ENCODE measurements around the gene VOPP1. TPM values are rescaled to one million over a fixed set of nuclear protein-coding genes. Genes with fewer than 3 reads are reported as not detected.

The VOPP1 gene
- total and polyA plus RNA-seq, 10 of the 15 experiments (the other 5 are each of a cell fraction or from before 2014, with no cell fraction given): 32.8 to 206 (median 129) TPM

GRCh38 chr7:55534262-55534915, 37.9 kb downstream of the VOPP1 start (continued):
- TF ChIP-seq SKIL (IDR thresholded peaks at IDR 0.05; ENCODE audit: low read depth, poor library complexity, severe bottlenecking) (peak; percentile 100), EED (IDR thresholded peaks at IDR 0.05; ENCODE audit: low read depth) (peak; percentile 98), NR2F1 (conservative IDR thresholded peaks at IDR 0.05) (peak; percentile 98), RCOR1 (conservative IDR thresholded peaks at IDR 0.05; ENCODE audit: low read depth, low read length) (peak; percentile 84; the same call in 1 of the 2 replicates), ZNF274 (IDR thresholded peaks at IDR 0.05; ENCODE audit: insufficient read depth, insufficient read length) (no peak), FOXK2 (IDR thresholded peaks at IDR 0.05) (no peak), CEBPB (IDR thresholded peaks at IDR 0.05; ENCODE audit: borderline replicate concordance in 1 of 2, low read depth in 2 of 2, low read length in 2 of 2) (peak in 1 of 2 experiments; percentile 46; a peak in 1 of 4 replicates), EP300 (IDR thresholded peaks at IDR 0.05; ENCODE audit: borderline replicate concordance in 1 of 2, control insufficient read depth in 1 of 2, low read depth in 2 of 2, low read length in 2 of 2) (peak; percentile 100), RELB (IDR thresholded peaks at IDR 0.05; ENCODE audit: low read depth) (peak; percentile 100), MYB (IDR thresholded peaks at IDR 0.05; ENCODE audit: borderline replicate concordance, low read depth, low read length) (peak; percentile 94), MEF2B (IDR thresholded peaks at IDR 0.05; ENCODE audit: partially characterized antibody, poor library complexity, severe bottlenecking) (peak; percentile 94), CBFB (IDR thresholded peaks at IDR 0.05; ENCODE audit: low read depth) (peak; percentile 99), TAF1 (IDR thresholded peaks at IDR 0.05; ENCODE audit: borderline replicate concordance, low read depth, low read length) (peak; percentile 57; the same call in 1 of the 2 replicates), ZBTB4 (CRISPR knock-in tag; IDR thresholded peaks at IDR 0.05) (no peak), E4F1 (IDR thresholded peaks at IDR 0.05; ENCODE audit: borderline replicate concordance, partially characterized antibody) (no peak), HDAC2 (IDR thresholded peaks at IDR 0.05) (no peak), ZZZ3 (IDR thresholded peaks at IDR 0.05; ENCODE audit: control insufficient read depth, insufficient read length, low read depth) (no peak), DPF2 (IDR thresholded peaks at IDR 0.05) (peak; percentile 100), SMARCA5 (IDR thresholded peaks at IDR 0.05) (no peak; the same call in 1 of the 2 replicates), NRF1 (conservative IDR thresholded peaks at IDR 0.05; ENCODE audit: low read depth, low read length) (no peak), KAT2A (conservative IDR thresholded peaks at IDR 0.05; ENCODE audit: control insufficient read depth, low read depth, low read length) (no peak)
